NCI-H187 (cell line): ENCODE measurements around the gene RAP1A.
A peak's percentile ranks its signal among the peaks of the same experiment; 100 is the strongest.

Experiments used
- DNase-seq, 2 experiments: peaks; one replicate each; lab custom pipeline; 2025; lab: John Stamatoyannopoulos, UW

The RAP1A gene

GRCh38 chr1:111720274-111720976 is 100.8 kb downstream of the RAP1A start:
- no peak for DNase-seq

DNA sequence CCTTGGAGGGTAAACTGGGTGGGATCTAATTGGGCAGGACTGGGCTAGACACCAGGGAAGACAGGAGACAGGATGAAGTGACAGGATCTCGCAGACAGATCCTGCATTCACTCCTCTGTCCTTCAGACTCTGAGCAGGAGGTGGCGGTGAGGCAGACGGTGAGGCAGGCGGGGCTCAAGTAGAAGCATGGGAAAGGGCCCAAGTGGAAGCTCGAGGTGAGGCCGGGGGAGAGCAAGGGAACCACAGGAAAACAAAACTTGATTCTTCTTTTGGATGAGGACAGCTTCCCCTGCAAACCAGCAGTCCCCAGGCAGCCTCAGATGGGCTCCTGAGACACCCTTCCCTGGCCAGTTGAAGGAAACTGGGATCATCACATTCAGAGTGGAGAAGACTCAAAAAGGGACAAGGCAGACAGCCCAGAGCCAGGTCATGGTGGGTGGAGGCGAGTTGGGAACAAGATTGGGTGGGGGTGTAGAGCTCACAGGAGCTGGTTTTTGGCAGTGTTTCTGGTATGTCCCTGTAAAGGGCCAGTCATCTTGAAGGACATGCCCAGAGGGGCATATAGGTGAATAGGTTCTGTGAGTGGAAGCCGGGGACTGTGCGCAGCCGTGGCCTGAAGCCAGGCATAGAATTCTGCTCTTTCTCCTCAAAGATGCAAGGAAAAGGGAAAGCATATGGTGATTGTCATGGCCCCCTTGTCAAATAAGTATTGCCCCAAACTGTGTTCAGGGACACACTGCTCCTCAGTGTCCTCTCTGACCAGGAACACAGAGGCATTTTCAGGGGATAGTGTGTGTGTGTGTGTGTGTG is 101.6 kb downstream of the RAP1A start:
- DNase-seq, result no peak

GRCh38 chr1:111723091-111723806 is 103.7 kb downstream of the RAP1A start:
- DNase-seq, result no peak

- DNase-seq, result no peak
Measured at GRCh38 chr1:111723871-111724270, 104.3 kb downstream of the RAP1A start.

- no peak for DNase-seq
Measured at GRCh38 chr1:111725192-111725591, 105.6 kb downstream of the RAP1A start.

DNA sequence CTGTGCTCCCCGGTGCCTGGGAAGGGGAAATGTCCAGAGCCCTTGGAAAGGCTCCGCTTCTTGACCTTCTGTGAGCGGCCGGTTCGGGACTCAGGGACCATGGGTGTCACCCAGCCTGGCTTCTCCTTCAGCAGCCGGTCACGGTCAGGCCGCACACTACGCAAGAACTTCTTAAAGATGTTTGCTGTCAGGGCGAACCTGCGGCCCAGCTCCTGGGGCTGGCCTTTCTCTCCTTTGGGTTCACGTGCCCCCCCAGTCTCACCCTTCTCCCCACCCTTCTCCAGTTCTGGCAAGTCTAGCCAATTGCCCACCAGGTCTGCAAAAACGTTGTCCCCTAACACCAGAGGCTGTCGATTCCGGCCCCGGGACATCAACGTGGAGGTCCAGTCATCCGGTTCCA is 107.5 kb downstream of the RAP1A start:
- no peak for DNase-seq

GRCh38 chr1:111729271-111729921 is 109.8 kb downstream of the RAP1A start:
- DNase-seq, result no peak

- DNase-seq, result no peak
Measured at GRCh38 chr1:111729946-111730681, 110.5 kb downstream of the RAP1A start.

- DNase-seq, result no peak
Measured at GRCh38 chr1:111730706-111731105, 111.1 kb downstream of the RAP1A start.

DNA sequence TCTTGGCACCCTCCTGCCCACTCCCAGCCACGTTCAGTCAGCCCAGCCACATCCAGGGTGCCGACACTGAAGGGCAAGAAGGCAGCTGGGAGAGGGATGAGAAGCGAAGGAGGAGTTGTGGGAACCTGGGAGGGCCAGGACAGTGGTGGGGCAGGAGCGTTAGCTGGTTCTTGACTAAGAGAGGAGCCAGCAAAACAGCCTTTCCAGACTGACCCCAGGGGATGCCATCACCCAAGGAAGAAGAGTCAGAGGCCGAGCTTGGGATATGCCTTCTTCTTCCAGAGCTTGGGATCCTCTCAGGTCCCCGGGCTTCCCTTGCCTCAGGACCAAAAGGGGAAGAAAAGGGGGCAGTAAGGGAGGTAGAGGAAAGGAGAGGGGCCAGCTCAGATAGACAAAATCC is 112.4 kb downstream of the RAP1A start:
- no peak for DNase-seq

GRCh38 chr1:111732718-111733117 is 113.1 kb downstream of the RAP1A start:
- no peak for DNase-seq

DNA sequence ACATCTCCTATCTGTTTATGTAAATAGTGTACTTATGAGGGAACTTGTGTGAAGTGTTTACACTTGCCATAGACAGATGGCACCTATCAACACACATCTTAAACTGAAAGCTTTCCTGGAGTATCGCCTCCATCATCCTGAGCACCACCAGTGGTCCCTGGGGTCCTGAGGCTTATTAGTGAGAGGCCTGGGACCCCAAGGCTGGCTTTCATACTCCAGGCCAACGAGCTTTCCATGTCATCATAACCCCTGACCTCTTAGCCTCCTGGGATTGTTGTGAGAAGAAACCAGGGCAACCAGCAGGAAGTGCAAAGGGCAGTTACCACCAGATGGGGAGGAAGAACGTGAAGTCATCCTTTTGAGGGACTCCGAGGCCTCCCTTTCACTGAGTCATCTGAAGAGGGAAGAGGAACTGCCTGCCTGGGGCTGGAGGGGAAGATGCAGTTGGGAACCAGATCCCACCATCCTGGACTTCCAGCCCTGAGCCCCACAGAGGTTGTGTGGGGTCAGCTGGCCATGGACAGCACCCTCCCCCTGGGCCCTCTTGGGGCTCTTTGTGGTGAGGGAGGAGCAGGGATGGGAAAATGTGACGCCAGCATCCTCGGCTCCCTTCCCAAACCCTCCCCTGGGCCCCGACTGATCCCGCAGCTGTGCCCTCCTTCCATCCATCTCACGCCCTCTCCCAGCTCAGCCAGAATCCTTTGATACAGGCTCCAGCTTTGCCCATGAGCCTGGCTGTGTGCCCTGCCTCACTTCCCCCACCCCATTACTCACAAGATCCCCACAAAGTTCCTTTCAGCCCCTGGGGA is 113.8 kb downstream of the RAP1A start:
- no peak for DNase-seq

- DNase-seq, result no peak
Measured at GRCh38 chr1:111733992-111734341, 114.4 kb downstream of the RAP1A start.

- no peak for DNase-seq
Measured at GRCh38 chr1:111734426-111734825, 114.8 kb downstream of the RAP1A start.

DNA sequence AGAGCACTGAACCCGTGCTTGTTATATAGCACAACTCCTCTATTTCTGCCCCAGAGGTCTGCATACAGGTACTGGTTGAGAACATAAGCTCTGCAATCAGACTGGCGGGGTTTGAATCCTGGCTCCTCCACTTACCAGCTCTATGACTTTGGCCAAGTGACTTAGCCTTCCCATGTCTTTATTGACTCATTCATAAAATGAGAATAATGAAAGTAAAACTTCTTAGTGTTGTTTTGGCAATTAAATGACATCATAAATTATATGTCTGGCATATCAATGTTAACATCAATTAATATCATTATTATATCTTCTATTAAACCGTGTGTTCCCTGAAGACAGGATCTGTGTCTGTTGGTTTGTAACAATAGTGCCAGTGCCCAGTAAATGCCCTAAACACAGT is 115.3 kb downstream of the RAP1A start:
- no peak for DNase-seq

DNA sequence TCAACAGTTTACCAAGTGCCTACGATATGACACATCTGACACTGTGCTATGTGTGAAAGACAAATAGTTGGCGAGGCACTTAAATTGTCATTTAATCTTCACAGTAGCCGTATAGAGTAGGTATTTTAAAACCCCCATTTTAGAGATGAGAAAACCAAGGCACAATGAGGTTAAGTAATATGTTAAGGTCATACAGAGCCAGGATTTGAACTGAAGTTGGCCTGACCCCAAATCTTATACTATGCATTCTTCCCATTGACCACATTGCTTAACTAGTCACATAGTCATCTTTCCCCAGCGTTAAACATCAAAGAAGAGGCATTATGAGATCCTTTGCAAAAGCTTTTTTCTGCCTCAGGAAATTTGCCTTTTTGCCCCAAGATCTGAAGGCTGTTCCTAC is 115.7 kb downstream of the RAP1A start:
- DNase-seq, result no peak

- DNase-seq, result peak; percentile 33 to 44
Measured at GRCh38 chr1:111735858-111736544, 116.4 kb downstream of the RAP1A start.

DNA sequence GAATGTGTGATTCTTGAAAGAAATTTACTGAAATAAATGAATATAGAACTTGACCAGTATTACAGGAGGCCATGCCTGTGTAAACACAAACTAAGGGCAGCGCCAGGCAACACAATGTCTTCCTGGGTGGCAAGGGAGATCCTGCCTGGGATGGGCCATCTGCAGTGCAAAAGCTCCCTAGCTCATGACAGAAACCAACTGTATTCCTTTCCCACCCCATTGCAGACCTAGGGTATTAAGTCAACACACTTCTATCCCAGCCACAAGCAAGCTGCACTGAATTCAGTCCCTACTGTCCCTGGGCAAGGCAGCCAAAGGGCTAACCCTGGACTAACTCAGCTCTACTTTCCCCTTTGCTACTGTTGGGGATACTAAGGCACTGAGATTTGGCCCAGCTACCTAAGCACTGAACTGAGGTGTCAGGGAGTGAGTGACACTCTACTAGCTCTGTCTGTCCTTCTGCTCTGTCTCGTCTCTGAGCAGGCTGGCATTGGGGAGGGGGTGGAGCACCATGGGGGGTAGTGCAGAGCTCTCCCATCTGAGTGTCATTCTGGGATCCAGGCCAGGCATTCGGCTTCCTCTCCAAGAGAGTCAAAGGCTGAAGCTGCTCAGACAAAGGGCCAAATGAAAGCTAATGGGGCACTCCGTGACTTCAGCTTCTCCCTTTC is 117.1 kb downstream of the RAP1A start:
- peak in 1 of 2 experiments; percentile 3 for DNase-seq

DNA sequence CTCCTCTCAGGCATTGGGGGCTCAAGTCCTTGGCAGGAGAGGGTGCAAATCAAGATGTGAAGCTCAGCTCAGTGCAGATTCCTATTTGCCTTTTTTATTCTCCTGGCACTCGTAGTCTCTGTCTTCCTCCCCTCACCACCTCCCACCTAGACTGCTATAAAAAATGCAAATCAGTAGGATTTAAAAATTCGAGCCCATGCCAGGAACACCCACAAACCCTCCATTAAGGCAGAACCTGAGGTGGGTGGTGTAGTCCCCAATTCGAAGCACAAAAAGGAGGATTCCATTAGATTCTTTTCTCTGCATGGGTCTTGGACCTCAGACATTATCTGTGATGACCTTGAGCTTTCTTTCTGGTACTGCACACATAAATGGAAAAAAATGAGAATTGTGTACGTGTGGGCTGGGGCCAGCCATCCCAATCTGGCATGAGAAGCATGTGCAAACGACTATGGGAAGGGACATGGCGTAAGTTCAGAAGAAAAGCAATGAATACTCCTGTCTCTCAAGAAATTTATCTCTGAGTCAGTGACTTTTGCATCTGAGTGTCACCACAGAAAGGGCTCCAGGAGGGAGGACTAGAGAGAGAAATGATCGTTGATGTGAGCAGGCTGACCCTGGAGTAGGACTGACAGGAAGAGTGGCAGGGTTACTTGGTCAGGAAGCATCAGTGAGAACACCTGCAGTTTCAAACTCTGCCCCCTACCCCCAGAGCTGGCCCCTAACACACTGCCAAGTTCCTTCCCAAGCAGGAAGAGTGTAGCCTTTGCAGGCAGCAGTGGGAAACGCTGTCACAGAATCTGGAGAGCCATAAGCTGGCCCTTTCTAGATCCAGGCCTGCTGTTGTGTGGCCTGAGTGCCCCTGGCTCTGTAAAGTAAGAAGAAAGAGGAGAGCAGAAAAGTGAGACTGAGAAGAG is 117.9 kb downstream of the RAP1A start:
- DNase-seq, result no peak
